ENCODE measurements around the gene NR1H4.

GRCh38 chr12:100473050-100473715 lies 483 bp upstream of the NR1H4 start:
- no peak for TF ChIP-seq CHD2 (IDR thresholded peaks at IDR 0.05; ENCODE audit: low read length)
- TF ChIP-seq EZH2 (IDR thresholded peaks at IDR 0.05; ENCODE audit: low read depth, low read length, severe bottlenecking) = no peak

Measured in H1 (cell line).